ENCODE measurements around the gene ITGA1.

Gene ITGA1

GRCh38 chr5:52922384-52922783 is 134.7 kb downstream of the ITGA1 start:
- TF ChIP-seq, protein P1, sequence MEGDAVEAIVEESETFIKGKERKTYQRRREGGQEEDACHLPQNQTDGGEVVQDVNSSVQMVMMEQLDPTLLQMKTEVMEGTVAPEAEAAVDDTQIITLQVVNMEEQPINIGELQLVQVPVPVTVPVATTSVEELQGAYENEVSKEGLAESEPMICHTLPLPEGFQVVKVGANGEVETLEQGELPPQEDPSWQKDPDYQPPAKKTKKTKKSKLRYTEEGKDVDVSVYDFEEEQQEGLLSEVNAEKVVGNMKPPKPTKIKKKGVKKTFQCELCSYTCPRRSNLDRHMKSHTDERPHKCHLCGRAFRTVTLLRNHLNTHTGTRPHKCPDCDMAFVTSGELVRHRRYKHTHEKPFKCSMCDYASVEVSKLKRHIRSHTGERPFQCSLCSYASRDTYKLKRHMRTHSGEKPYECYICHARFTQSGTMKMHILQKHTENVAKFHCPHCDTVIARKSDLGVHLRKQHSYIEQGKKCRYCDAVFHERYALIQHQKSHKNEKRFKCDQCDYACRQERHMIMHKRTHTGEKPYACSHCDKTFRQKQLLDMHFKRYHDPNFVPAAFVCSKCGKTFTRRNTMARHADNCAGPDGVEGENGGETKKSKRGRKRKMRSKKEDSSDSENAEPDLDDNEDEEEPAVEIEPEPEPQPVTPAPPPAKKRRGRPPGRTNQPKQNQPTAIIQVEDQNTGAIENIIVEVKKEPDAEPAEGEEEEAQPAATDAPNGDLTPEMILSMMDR (conservative IDR thresholded peaks at IDR 0.05), result no peak; the same call in 1 of the 2 replicates
- no peak for TF ChIP-seq ZFX (IDR thresholded peaks at IDR 0.05)
- peak overlapping the region; percentile 66 for H3K27ac ChIP-seq

DNA sequence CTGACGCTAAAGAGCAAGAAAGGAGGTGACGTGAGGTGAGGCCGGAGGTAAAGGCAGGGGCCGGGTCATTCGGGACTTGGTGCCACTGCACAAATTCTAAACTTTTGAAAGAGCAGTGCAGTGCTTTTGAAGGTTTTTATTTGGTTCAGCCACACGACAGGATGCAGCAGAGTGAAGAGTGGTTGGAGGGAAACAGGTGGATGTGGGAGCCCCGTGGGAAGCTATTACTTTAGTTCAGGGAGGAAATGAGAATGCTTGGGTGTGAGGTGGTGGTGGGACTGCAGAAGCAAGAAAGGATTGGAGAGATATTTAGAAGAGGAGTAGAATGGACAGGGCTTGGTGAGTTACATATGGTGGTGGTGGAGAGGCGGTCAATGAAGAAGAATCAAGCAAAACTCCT is 136.7 kb downstream of the ITGA1 start:
- H3K27ac ChIP-seq, result no peak overlapping the region
- TF ChIP-seq, protein P1 (conservative IDR thresholded peaks at IDR 0.05), result no peak
- no peak for TF ChIP-seq ZFX (IDR thresholded peaks at IDR 0.05)

DNA sequence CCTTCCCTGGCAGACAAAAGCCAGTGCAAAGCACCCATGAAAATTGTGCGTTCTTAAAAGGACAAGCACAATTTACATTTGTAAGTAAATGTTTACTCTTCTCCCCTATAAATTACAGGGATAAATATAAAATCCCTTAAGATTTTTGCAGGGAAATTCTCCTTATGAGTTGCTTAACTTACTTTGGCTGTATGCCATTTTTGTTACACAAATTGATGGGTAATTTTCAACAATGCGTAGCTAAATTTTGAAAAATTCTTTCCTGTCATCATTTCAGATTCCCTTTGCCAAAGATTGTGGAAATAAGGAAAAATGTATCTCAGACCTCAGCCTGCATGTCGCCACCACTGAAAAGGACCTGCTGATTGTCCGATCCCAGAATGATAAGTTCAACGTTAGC is 137.3 kb downstream of the ITGA1 start:
- TF ChIP-seq, protein P1 (conservative IDR thresholded peaks at IDR 0.05), result no peak
- no peak for TF ChIP-seq ZFX (IDR thresholded peaks at IDR 0.05)

GRCh38 chr5:52928689-52929088 is 141.0 kb downstream of the ITGA1 start:
- TF ChIP-seq ZFX (IDR thresholded peaks at IDR 0.05), result no peak
- TF ChIP-seq, protein P1 (conservative IDR thresholded peaks at IDR 0.05), result no peak
- H3K27ac ChIP-seq, result no peak overlapping the region

More for the DNA sequence above, 137.3 kb downstream of the ITGA1 start:
- no peak overlapping the region for H3K27ac ChIP-seq

DNA sequence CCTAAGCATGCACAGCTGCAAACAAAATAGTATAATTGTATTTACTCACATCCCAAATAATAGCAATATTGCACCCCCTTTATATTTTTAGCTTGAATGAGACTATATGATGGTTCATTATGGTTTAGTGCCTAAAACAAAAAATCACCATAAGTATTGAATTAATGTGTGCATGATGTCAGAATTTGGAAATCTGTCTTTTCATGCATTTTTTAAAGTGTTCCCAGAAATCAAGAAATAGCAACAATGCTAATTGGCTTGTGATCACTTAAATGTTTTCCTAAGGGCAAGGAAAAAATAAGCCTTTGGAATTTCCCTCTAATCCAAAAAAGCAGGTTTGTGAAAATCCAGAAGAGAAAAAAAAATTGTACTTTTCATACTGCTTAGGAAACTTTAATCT is 150.5 kb downstream of the ITGA1 start:
- no peak overlapping the region for H3K27ac ChIP-seq
- TF ChIP-seq, protein P1 (conservative IDR thresholded peaks at IDR 0.05), result no peak
- no peak for TF ChIP-seq ZFX (IDR thresholded peaks at IDR 0.05)

GRCh38 chr5:52943285-52943684 is 155.6 kb downstream of the ITGA1 start:
- no peak overlapping the region for H3K27ac ChIP-seq
- TF ChIP-seq, protein P1 (conservative IDR thresholded peaks at IDR 0.05), result peak; percentile 53
- TF ChIP-seq ZFX (IDR thresholded peaks at IDR 0.05), result no peak

GRCh38 chr5:52943808-52944207 is 156.1 kb downstream of the ITGA1 start:
- H3K27ac ChIP-seq, result no peak overlapping the region
- no peak for TF ChIP-seq ZFX (IDR thresholded peaks at IDR 0.05)
- TF ChIP-seq, protein P1 (conservative IDR thresholded peaks at IDR 0.05), result no peak
